Measurements from ENCODE around the gene P2RY11. TPM values are rescaled to one million over a fixed set of nuclear protein-coding genes. Genes with fewer than 3 reads are reported as not detected.

Gene P2RY11
- total RNA-seq, 2 experiments from 2014 or later = 39.1 to 43.1 TPM

DNA sequence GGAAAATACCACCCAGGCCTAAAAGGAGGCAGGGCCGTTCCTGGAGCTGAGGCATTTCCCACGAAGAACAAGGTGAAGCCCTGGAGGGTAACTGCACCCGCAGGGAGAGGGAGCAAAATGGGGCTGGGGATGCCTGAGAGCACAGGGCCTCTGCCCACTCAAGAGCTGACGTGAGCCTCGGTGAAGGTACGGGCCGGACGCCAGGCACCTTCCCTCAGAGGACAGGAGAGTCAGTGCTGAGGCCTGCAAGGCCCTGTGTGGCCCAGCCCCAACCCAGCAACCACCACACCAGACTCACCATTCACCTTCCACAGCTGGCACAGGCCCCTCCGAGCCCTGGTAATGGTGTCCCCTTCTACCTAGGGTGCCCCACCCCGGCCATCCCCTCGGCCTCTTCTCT lies 47.0 kb downstream of the P2RY11 start:
- no peak for DNase-seq
- Mint-ChIP-seq H3K27ac (no peak overlapping the region), H3K27me3 (no peaks in the 10 kb centered on the region), H3K4me3 (no peak overlapping the region), H3K4me1 (no peaks in the 10 kb centered on the region), H3K36me3 (ENCODE audit: low read depth) (peaks cover 72% of the 10 kb centered on the region), H3K9me3 (no peaks in the 10 kb centered on the region)
- ChIA-PET POLR2A (interaction anchor here (0.6 kb wide), 1 partner anchor 26 kb away, joined by 3 read pairs; no protein-coding TSS in a partner anchor), CTCF (no interaction called here)

DNA sequence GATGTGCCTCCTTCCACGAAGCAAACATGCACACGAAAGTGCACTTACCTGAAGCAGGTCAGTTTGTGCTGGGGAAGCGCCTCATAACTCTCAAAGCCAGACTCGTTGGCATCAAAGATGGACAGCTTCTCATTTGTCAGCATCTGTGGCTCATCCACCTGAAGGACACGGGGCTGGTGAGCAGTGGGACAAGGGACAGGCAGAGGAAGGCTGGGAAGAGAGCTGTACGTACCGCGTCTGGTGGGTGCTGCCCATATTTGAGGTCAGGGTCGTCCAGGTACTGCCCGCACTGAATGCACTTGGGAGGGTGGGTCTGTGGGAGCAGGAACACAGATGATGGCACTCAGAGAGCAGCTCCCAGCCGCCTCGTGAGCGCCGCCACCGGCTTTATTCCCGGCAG lies 48.1 kb downstream of the P2RY11 start:
- Mint-ChIP-seq H3K27me3 (no peaks in the 10 kb centered on the region), H3K9me3 (no peaks in the 10 kb centered on the region), H3K27ac (no peak overlapping the region), H3K4me1 (no peaks in the 10 kb centered on the region), H3K36me3 (ENCODE audit: low read depth) (peaks cover 73% of the 10 kb centered on the region), H3K4me3 (no peak overlapping the region)
- DNase-seq = no peak
- POLR2A ChIA-PET = no interaction called here
- CTCF ChIA-PET = no interaction called here

DNA sequence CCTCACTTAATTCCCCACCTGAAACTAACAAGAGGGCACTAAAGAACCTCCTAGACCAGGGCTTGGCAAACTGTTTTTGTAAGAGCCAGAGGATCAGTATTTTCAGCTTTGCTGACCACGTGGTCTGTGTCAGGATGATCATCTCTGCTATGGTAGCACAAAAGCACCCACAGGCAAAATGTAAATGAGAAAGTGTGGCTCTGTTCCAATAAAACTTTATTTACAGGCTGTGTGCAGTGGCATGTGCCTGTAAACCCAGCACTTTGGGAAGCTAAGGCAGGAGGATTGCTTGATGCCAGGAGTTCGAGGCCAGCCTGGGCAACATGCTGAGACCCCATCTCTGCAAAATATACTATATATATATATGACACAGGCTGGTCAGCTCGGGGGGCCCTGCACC lies 52.0 kb downstream of the P2RY11 start:
- Mint-ChIP-seq H3K36me3 (ENCODE audit: low read depth) (peaks cover 71% of the 10 kb centered on the region), H3K27me3 (no peaks in the 10 kb centered on the region), H3K4me3 (no peak overlapping the region), H3K27ac (no peak overlapping the region), H3K4me1 (peaks cover 6% of the 10 kb centered on the region), H3K9me3 (no peaks in the 10 kb centered on the region)
- ChIA-PET CTCF (no interaction called here), POLR2A (no interaction called here)
- no peak for DNase-seq

Other genes starting within 250 kb of the P2RY11 start
- gene OLFM2, start 175.2 kb upstream of the P2RY11 start, total RNA-seq = 10 to 100 TPM; 11.3 to 12.5 TPM
- under 1 TPM; 0.40 to 0.57 TPM for gene COL5A3, start 101.2 kb upstream of the P2RY11 start, total RNA-seq
- not detected for gene RDH8, start 98.2 kb upstream of the P2RY11 start, total RNA-seq
- gene SHFL, start 25.4 kb upstream of the P2RY11 start, total RNA-seq = 100 to 1,000 TPM; 100 to 108 TPM
- 1 to 10 TPM in 1 of 2 experiments, under 1 TPM in 1; 0.99 to 1.3 TPM for gene ANGPTL6, start 9.0 kb upstream of the P2RY11 start, total RNA-seq
- 10 to 100 TPM; 77.8 to 77.9 TPM for gene PPAN, start 5.3 kb upstream of the P2RY11 start, total RNA-seq
- 100 to 1,000 TPM; 228 to 230 TPM for gene EIF3G, start 8.2 kb downstream of the P2RY11 start, total RNA-seq
- gene DNMT1, start 83.3 kb downstream of the P2RY11 start, total RNA-seq = 100 to 1,000 TPM; 375 to 404 TPM
- 1 to 10 TPM; 6.1 to 6.5 TPM for gene S1PR2, start 119.6 kb downstream of the P2RY11 start, total RNA-seq
- gene MRPL4, start 140.5 kb downstream of the P2RY11 start, total RNA-seq = 10 to 100 TPM; 58.7 to 67.9 TPM
- gene ICAM1, start 159.4 kb downstream of the P2RY11 start, total RNA-seq = 1 to 10 TPM; 8.0 to 9.0 TPM
- 1 to 10 TPM; 1.4 to 1.8 TPM for gene ICAM4, start 175.3 kb downstream of the P2RY11 start, total RNA-seq
- under 1 TPM; 0.12 to 0.17 TPM for gene ICAM5, start 178.3 kb downstream of the P2RY11 start, total RNA-seq
- gene ZGLP1, start 198.1 kb downstream of the P2RY11 start, total RNA-seq = 1 to 10 TPM; 1.6 to 3.4 TPM
- gene FDX2, start 204.3 kb downstream of the P2RY11 start, total RNA-seq = 1 to 10 TPM; 5.5 to 9.0 TPM
- gene RAVER1, start 221.8 kb downstream of the P2RY11 start, total RNA-seq = 10 to 100 TPM; 69.3 to 75.6 TPM
- gene ICAM3, start 227.9 kb downstream of the P2RY11 start, total RNA-seq = 100 to 1,000 TPM; 230 to 233 TPM